Smooth muscle cell (in vitro differentiated cells): ENCODE measurements around the gene MT1B. TPM values are rescaled to one million over a fixed set of nuclear protein-coding genes. Genes with fewer than 3 reads are reported as not detected.

Source experiments
- DNase-seq: peaks from one replicate; lab custom pipeline; 2025; ENCODE audit not compliant: unreplicated experiment; lab: John Stamatoyannopoulos, UW
- H2AFZ ChIP-seq: fragments of 200-600 bp; sonication (generic); 2 replicates; pipeline ENCODE4 v1.6.0; 2016; ENCODE audit warnings: antibody characterized with exemption, low read depth, mild to moderate bottlenecking
- H3F3A ChIP-seq: fragments of 200-600 bp; sonication (generic); 2 replicates; pipeline ENCODE4 v1.6.0; 2017; ENCODE audit warnings: antibody characterized with exemption, low read depth
- H3K27ac ChIP-seq: fragments of 200-600 bp; sonication (generic); 2 replicates; pipeline ENCODE4 v1.5.1; 2016; ENCODE audit warnings: low read depth, mild to moderate bottlenecking
- H3K27me3 ChIP-seq: fragments of 200-600 bp; sonication (generic); 2 replicates; pipeline ENCODE4 v1.6.1; 2016; ENCODE audit warnings: low read depth, mild to moderate bottlenecking
- H3K36me3 ChIP-seq: fragments of 200-600 bp; sonication (generic); 2 replicates; pipeline ENCODE4 v1.5.1; 2016; ENCODE audit warnings: low read depth
- H3K4me1 ChIP-seq: fragments of 200-600 bp; sonication (generic); 2 replicates; pipeline ENCODE4 v1.5.1; 2016; ENCODE audit warnings: low read depth
- H3K4me2 ChIP-seq: fragments of 200-600 bp; sonication (generic); 2 replicates; pipeline ENCODE4 v1.6.0; 2016; ENCODE audit warnings: mild to moderate bottlenecking
- H3K4me3 ChIP-seq: fragments of 200-600 bp; sonication (generic); 2 replicates; pipeline ENCODE4 v1.5.1; 2016; ENCODE audit warnings: mild to moderate bottlenecking
- H3K79me2 ChIP-seq: fragments of 200-600 bp; sonication (generic); 2 replicates; pipeline ENCODE4 v1.6.0; 2016; ENCODE audit warnings: low read depth, mild to moderate bottlenecking
- H3K9ac ChIP-seq: fragments of 200-600 bp; sonication (generic); 2 replicates; pipeline ENCODE4 v1.6.0; 2016; ENCODE audit warnings: low read depth
- H3K9me3 ChIP-seq: fragments of 200-600 bp; sonication (generic); replicated peaks from 2 replicates; pipeline ENCODE4 v1.5.1; 2016; ENCODE audit warnings: low read depth
- H4K20me1 ChIP-seq: fragments of 200-600 bp; sonication (generic); 2 replicates; pipeline ENCODE4 v1.6.0; 2016; ENCODE audit warnings: low read depth
- CTCF ChIP-seq: fragments of 200-600 bp; sonication (generic); IDR thresholded peaks from 2 replicates; pipeline ENCODE4 v1.5.1; 2017; ENCODE audit warnings: borderline replicate concordance, mild to moderate bottlenecking, antibody characterized with exemption; ENCODE audit not compliant: insufficient read depth, poor library complexity, severe bottlenecking
- WGBS: methylation state at CpG from one replicate; pipeline ENCODE4 v1.1.7; 2016; ENCODE audit warnings: low lambda C conversion rate; 5-methylcytosine and 5-hydroxymethylcytosine counted together
- polyA plus RNA-seq: library from polyadenylated mRNA; unstranded; fragments of >200 nt; fragmentation: Nextera tagmentation; extraction: Ambion mirVana; gene quantifications from 2 replicates; pipeline ENCODE4 v1.2.1, GENCODE V29; 2016
- total RNA-seq: library from RNA; depleted of rRNA; stranded (reverse); fragments of >200 nt; gene quantifications from 2 replicates; pipeline ENCODE4 v1.2.3, GENCODE V29; 2014

MT1B gene
- total and polyA plus RNA-seq, 2 experiments from 2014 or later = not detected

DNA sequence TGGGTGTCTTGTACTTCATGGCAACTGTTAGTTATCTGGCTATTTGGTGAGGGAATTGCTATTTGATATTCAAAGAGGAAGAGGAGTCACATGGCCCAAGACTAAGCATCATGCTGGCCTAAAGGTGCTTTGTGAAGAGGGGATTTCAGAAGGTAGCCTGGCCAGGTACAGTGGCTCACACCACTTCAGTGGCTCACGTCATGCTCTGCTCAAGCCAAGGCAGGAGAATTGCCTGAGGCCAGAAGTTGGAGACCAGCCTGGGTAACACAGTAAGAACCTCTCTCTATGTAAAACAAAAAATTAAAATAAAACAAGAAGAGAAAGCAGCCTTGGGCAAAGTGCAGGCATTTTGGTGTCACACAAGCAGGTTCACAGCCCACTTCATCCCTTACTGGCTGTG, 6.4 kb upstream of the MT1B start:
- Histone ChIP-seq H3K9me3 (no peaks in the 10 kb centered on the region), H3K27me3 (peaks cover 100% of the 10 kb centered on the region), H3F3A (no peaks in the 10 kb centered on the region), H3K4me2 (no peak overlapping the region), H3K36me3 (no peaks in the 10 kb centered on the region), H3K4me1 (peaks cover 4% of the 10 kb centered on the region), H3K4me3 (no peak overlapping the region), H3K9ac (no peak overlapping the region), H3K79me2 (no peaks in the 10 kb centered on the region), H2AFZ (no peak overlapping the region), H3K27ac (no peak overlapping the region), H4K20me1 (no peaks in the 10 kb centered on the region)
- TF ChIP-seq CTCF = no peak
- 44% methylated on average over 1 of the region's 1 CpG for WGBS
- DNase-seq = no peak

- peaks cover 4% of the 10 kb centered on the region for H3K4me1 ChIP-seq
- WGBS = 0% methylated on average over 1 of the region's 1 CpG
- H3K9me3 ChIP-seq = no peaks in the 10 kb centered on the region
- DNase-seq = no peak
- no peak overlapping the region for H2AFZ ChIP-seq
- no peaks in the 10 kb centered on the region for H4K20me1 ChIP-seq
- no peak for TF ChIP-seq CTCF
- H3K4me3 ChIP-seq = no peak overlapping the region
- H3K36me3 ChIP-seq = no peaks in the 10 kb centered on the region
- H3F3A ChIP-seq = no peaks in the 10 kb centered on the region
- no peak overlapping the region for H3K4me2 ChIP-seq
- H3K9ac ChIP-seq = no peak overlapping the region
- peaks cover 100% of the 10 kb centered on the region for H3K27me3 ChIP-seq
- H3K27ac ChIP-seq = no peak overlapping the region
- H3K79me2 ChIP-seq = no peaks in the 10 kb centered on the region
Observed at GRCh38 chr16:56645838-56646237, 5.8 kb upstream of the MT1B start.

DNA sequence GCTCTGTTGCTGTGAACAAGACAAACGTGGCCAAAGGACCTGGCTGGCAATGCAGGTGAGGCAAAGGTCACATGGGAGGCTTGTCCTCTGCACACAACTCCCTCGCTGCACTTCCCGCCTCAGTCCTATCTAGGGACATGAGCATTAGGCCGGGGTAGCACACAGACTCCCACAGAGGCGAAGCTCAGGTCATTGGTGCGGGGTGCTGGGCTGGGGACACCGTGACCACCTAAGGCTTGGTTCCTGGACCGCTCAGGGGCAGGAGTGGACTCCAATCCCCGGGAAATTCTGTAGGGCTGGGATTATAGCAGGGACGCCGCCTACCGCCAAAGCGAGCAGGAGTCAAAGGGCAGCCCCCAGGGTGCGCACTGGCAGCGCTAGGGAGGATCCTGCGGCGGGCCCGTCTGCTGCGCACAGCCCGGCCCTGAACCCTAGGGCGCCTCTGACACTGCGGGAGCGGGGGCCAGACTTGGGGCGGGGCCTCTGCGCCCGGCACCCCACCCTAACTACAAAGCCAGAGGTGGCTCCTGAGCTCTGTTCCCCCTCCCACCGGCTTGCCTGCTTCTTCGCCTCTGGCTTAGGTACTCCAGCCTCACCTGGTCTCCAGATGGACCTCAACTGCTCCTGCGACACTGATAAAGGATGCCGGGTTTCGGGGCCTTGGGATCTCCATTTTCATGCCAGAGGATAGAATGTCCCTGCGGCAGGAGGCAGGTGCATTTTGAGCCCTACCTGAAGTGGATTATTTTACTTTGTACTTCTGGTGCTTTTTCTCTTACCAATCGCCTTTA, 3.9 kb upstream of the MT1B start:
- Histone ChIP-seq H3K4me3 (no peak overlapping the region), H4K20me1 (no peaks in the 10 kb centered on the region), H3K4me2 (no peak overlapping the region), H3F3A (no peaks in the 10 kb centered on the region), H3K36me3 (no peaks in the 10 kb centered on the region), H3K79me2 (no peaks in the 10 kb centered on the region), H3K27ac (no peak overlapping the region), H3K9ac (no peak overlapping the region), H3K4me1 (peaks cover 4% of the 10 kb centered on the region), H2AFZ (no peak overlapping the region), H3K9me3 (no peaks in the 10 kb centered on the region), H3K27me3 (peaks cover 100% of the 10 kb centered on the region)
- WGBS = 32% methylated on average over 26 of the region's 33 CpGs
- DNase-seq = no peak
- TF ChIP-seq CTCF = no peak

- no peak overlapping the region for H3K4me3 ChIP-seq
- no peak overlapping the region for H2AFZ ChIP-seq
- peaks cover 93% of the 10 kb centered on the region for H3K27me3 ChIP-seq
- no peaks in the 10 kb centered on the region for H4K20me1 ChIP-seq
- H3K4me1 ChIP-seq = no peaks in the 10 kb centered on the region
- H3K79me2 ChIP-seq = no peaks in the 10 kb centered on the region
- no peaks in the 10 kb centered on the region for H3F3A ChIP-seq
- no peak overlapping the region for H3K27ac ChIP-seq
- no peaks in the 10 kb centered on the region for H3K36me3 ChIP-seq
- no peaks in the 10 kb centered on the region for H3K9me3 ChIP-seq
- no peak overlapping the region for H3K9ac ChIP-seq
- H3K4me2 ChIP-seq = no peak overlapping the region
- 100% methylated on average over 2 of the region's 2 CpGs for WGBS
- DNase-seq = no peak
- no peak for TF ChIP-seq CTCF
Observed at GRCh38 chr16:56649271-56649670, 2.4 kb upstream of the MT1B start.
